ENCODE data around the gene CAMK2G. TPM values are rescaled to one million over a fixed set of nuclear protein-coding genes. Genes with fewer than 3 reads are reported as not detected.

CAMK2G gene
- total RNA-seq, 6 experiments from 2014 or later = 8.3 to 10.7 (median 9.4) TPM

DNA sequence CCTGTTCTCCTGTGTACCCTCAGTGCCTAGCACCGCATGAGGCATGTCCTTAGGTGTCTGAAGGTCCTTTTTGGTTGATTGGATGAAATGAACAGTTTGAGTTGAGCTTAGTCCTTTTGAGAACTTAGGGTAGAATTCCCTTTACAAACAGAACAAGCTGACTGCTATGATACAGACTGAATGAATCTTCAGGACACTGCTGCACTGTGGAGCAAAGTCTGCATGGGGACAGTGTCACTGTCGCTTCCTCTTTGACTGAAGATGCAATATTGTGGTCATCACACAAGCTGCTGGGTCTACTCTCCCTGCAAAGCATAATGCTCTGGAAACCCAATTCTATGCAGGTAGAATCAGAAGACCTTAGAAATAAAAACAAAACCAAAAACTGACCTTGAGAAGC lies 28.0 kb upstream of the CAMK2G start:
- no peak overlapping the region for H3K4me3 ChIP-seq
- no peak overlapping the region for H3K27ac ChIP-seq
- ATAC-seq (peak; percentile 49 to 55 (median 53)), DNase-seq (no peak)
- TF ChIP-seq POLR2A (IDR thresholded peaks at IDR 0.05) = no peak
- TF ChIP-seq CTCF (IDR thresholded peaks at IDR 0.05) = no peak
- no peaks in the 10 kb centered on the region for H3K27me3 ChIP-seq
- intact Hi-C loops (cut with DNase I) = no loop called here
- no peaks in the 10 kb centered on the region for H3K36me3 ChIP-seq
- WGBS (ENCODE audit: insufficient coverage, low coverage, low lambda C conversion rate, missing lambda C conversion rate) = 73% methylated on average over 2 of the region's 2 CpGs
- no peaks in the 10 kb centered on the region for H3K9me3 ChIP-seq
- peaks cover 0 to 9% (median 4%) of the 10 kb centered on the region in 4 donors for H3K4me1 ChIP-seq

GRCh38 chr10:73901261-73901660 lies 26.9 kb upstream of the CAMK2G start:
- no peaks in the 10 kb centered on the region for H3K9me3 ChIP-seq
- H3K27ac ChIP-seq = no peak overlapping the region
- no peaks in the 10 kb centered on the region for H3K27me3 ChIP-seq
- no peaks in the 10 kb centered on the region for H3K36me3 ChIP-seq
- no peak for DNase-seq
- H3K4me3 ChIP-seq = no peak overlapping the region
- TF ChIP-seq POLR2A (IDR thresholded peaks at IDR 0.05) = no peak
- no peak for TF ChIP-seq CTCF (IDR thresholded peaks at IDR 0.05)
- H3K4me1 ChIP-seq = peaks cover 0 to 9% (median 4%) of the 10 kb centered on the region in 4 donors
- WGBS (ENCODE audit: insufficient coverage, low coverage, low lambda C conversion rate, missing lambda C conversion rate) = 34% methylated on average over 5 of the region's 6 CpGs
- ATAC-seq = peak in 2 of 4 donors; percentile 20 to 60
- intact Hi-C loops (cut with DNase I) = no loop called here

DNA sequence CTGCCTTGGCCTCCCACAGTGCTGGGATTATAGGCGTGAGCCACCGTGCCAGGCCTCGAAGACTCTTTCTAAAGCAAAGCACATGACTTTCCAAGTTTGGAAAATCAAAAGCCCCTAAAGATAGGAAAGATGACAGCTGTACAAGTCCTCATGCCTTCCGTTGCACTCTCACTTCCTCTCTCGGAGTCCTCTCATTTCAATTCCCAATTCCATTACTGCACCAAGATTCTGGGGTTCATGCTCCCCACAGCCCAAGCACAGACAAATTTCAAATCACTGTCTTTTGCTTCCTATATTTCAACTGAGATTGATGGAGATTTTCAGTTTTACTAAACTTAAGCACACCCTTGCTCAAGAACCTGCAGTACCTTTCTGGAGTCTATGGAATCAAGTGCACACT lies 25.7 kb upstream of the CAMK2G start:
- H3K9me3 ChIP-seq = no peaks in the 10 kb centered on the region
- H3K4me1 ChIP-seq = peaks cover 0 to 9% (median 4%) of the 10 kb centered on the region in 4 donors
- ATAC-seq = peak in 1 of 4 donors; percentile 33
- H3K27ac ChIP-seq = no peak overlapping the region
- intact Hi-C loops (cut with DNase I) = no loop called here
- WGBS (ENCODE audit: insufficient coverage, low coverage, low lambda C conversion rate, missing lambda C conversion rate) = 71% methylated on average over 5 of the region's 5 CpGs
- TF ChIP-seq POLR2A (IDR thresholded peaks at IDR 0.05) (no peak), CTCF (IDR thresholded peaks at IDR 0.05) (no peak)
- no peak for DNase-seq
- no peaks in the 10 kb centered on the region for H3K27me3 ChIP-seq
- H3K36me3 ChIP-seq = no peaks in the 10 kb centered on the region
- H3K4me3 ChIP-seq = no peak overlapping the region

DNA sequence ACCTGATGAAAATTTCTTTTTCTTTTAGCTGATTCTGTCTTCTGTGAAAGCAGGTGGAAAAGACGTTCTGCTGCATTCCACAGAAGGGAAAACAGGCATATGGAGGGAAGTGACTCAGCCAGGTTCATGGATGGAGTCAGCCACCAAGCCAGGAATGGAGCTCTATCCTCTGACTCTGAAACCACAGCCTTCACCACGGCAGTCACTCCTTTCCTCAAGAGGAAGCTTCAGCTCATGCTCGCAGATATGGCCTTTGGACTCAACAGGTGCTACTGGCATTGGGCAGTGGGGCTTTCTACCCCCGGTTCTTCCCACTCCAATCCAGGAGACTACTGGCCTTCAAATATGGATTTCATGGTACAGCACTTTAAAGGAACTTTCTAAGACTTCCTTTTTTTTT lies 25.1 kb upstream of the CAMK2G start:
- Histone ChIP-seq H3K27me3 (no peaks in the 10 kb centered on the region), H3K9me3 (no peaks in the 10 kb centered on the region), H3K4me1 (peaks cover 0 to 9% (median 4%) of the 10 kb centered on the region in 4 donors), H3K4me3 (no peak overlapping the region), H3K27ac (no peak overlapping the region), H3K36me3 (no peaks in the 10 kb centered on the region)
- 44% methylated on average over 3 of the region's 4 CpGs for WGBS (ENCODE audit: insufficient coverage, low coverage, low lambda C conversion rate, missing lambda C conversion rate)
- TF ChIP-seq POLR2A (IDR thresholded peaks at IDR 0.05) (no peak), CTCF (IDR thresholded peaks at IDR 0.05) (no peak)
- ATAC-seq = no peak
- intact Hi-C loops (cut with DNase I) = no loop called here
- DNase-seq = no peak

Measured in right lobe of liver (tissue), 6 donors.